ENCODE results near the gene MAB21L4.
A peak's percentile ranks its signal among the peaks of the same experiment; 100 is the strongest.
"Not testable (repeated sequence)": the region's sequence is repeated elsewhere in the genome, so short reads cannot be mapped to it uniquely, and the experiment has no call there.

MAB21L4 gene

GRCh38 chr2:240857039-240858008 lies 38.6 kb downstream of the MAB21L4 start:
- no peak for DNase-seq (ENCODE audit: low read depth)

- no peak for DNase-seq (ENCODE audit: low read depth)
Observed at GRCh38 chr2:240856151-240856980, 39.6 kb downstream of the MAB21L4 start.

- no peak for DNase-seq (ENCODE audit: low read depth)
Observed at GRCh38 chr2:240855670-240856069, 40.3 kb downstream of the MAB21L4 start.

- no peak for DNase-seq (ENCODE audit: low read depth)
Observed at GRCh38 chr2:240852671-240853314, 43.2 kb downstream of the MAB21L4 start.

GRCh38 chr2:240851078-240851991 lies 44.6 kb downstream of the MAB21L4 start:
- DNase-seq (ENCODE audit: low read depth), result peak; percentile 70

- no peak for DNase-seq (ENCODE audit: low read depth)
Observed at GRCh38 chr2:240850756-240851077, 45.2 kb downstream of the MAB21L4 start.

GRCh38 chr2:240850026-240850425 lies 45.9 kb downstream of the MAB21L4 start:
- no peak for DNase-seq (ENCODE audit: low read depth)

GRCh38 chr2:240848900-240849680 lies 46.9 kb downstream of the MAB21L4 start:
- no peak for DNase-seq (ENCODE audit: low read depth)

GRCh38 chr2:240847817-240848216 lies 48.1 kb downstream of the MAB21L4 start:
- no peak for DNase-seq (ENCODE audit: low read depth)

- DNase-seq (ENCODE audit: low read depth), result no peak
Observed at GRCh38 chr2:240846873-240847595, 48.9 kb downstream of the MAB21L4 start.

- DNase-seq (ENCODE audit: low read depth), result not testable (repeated sequence)
Observed at GRCh38 chr2:240846309-240846708, 49.6 kb downstream of the MAB21L4 start.

GRCh38 chr2:240840435-240841060 lies 55.4 kb downstream of the MAB21L4 start:
- no peak for DNase-seq (ENCODE audit: low read depth)

- DNase-seq (ENCODE audit: low read depth), result no peak
Observed at GRCh38 chr2:240839152-240840143, 56.5 kb downstream of the MAB21L4 start.

GRCh38 chr2:240837621-240838020 lies 58.3 kb downstream of the MAB21L4 start:
- DNase-seq (ENCODE audit: low read depth), result no peak

- no peak for DNase-seq (ENCODE audit: low read depth)
Observed at GRCh38 chr2:240836781-240837467, 59.0 kb downstream of the MAB21L4 start.

Measured in stimulated activated CD4-positive, alpha-beta T cell treated with anti-CD3 and anti-CD28 coated beads, Interleukin-2, amount 100 ng/mL, for 4 hours (primary cell).